Stimulated activated CD4-positive, alpha-beta T cell treated with anti-CD3 and anti-CD28 coated beads, Interleukin-4, amount 100 ng/mL, for 24 hours (primary cell): ENCODE results near the gene STEAP4.
"Not testable (repeated sequence)": the region's sequence is repeated elsewhere in the genome, so short reads cannot be mapped to it uniquely, and the experiment has no call there.

ENCODE experiments used
- DNase-seq: peaks from one replicate; pipeline ENCODE4 v3.0.0-alpha.2; 2020

STEAP4 gene

GRCh38 chr7:88264987-88265386 is 41.7 kb downstream of the STEAP4 start:
- DNase-seq: not testable (repeated sequence)

DNA sequence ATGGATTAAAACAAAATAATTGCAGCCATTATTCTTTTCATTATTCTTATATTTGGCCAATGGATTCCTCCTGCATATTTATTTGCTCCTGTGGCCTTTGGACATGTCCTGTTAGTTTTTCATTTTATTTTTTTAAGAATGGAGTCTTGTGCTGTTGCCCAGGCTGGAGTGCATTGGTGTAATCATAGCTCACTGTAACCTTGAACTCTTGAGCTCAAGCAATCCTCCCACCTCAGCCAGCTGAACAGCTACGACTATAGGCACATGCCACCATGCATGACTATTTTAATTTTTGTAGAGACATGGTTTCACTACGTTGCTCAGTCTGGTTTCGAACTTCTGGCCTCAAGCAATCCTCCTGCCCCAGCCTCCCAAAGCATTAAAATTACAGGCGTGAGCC is 44.1 kb downstream of the STEAP4 start:
- no peak for DNase-seq

DNA sequence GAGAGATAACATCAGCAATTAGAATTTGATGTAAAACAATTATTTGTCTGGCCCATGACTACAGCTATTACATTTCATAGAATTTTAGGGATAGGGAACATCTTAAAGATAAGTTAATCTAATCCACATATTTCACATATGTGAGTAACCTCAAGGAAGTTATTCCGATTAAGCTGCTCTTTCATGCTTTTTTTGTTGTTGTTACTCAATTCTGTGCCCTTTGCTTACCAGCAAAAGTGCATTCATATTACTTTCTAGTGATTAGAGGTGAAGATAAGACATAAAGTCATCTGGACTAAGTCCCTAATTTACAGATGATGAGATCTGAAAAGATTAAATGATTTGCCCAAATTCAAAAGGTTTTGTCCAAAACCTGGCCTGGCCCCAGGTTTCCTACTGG is 46.0 kb downstream of the STEAP4 start:
- DNase-seq: no peak

DNA sequence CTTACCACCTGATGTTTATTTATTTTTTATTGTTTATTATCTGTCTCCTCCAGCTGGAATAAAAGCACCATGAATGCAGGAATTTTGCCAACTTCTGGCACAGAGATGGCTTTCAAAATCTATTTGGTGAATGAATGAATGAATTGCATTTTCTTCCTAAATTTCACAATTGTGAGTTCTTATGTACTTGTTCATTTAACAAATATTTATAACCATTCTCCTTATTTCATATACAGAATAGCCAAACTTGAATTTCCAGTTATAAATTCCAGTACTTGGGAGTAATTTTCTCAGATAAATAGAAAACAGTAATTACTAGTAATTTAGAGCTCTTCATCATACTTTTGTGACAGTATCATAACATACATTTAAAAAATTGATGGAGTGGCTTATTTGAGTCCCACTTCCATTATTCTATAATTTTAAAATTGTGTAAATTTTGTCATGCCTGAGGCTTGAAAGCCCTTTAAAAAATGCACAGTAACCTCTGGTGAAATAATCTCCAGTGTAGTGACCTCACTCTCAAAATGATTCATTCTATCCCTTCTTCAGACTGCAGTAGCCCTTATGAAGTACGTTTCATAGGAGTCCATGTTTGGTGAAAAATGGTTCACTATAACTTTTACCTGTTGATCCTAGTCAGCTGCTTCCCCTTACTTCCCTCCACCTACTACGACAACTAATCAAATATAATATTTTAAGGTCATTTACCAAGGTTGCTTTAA is 46.9 kb downstream of the STEAP4 start:
- DNase-seq: no peak

DNA sequence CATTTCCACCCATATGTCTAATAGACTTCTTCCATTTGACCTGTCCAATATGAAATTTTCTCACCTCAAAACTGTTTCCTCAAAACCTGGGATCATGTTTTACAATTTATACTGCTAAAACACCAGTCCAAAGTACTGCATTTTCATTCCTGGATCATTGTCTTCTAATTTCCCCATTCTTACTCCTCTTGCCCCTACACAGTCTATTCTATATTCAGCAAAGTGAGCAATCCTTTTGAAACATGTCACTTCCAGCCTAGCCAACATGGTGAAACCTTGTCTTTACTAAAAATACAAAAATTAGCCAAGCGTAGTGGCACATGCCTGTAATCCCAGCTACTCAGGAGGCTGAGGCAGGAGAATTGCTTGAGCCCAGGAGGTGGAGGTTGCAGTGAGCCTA is 48.4 kb downstream of the STEAP4 start:
- DNase-seq: not testable (repeated sequence)

- DNase-seq: no peak
These were observed 49.8 kb downstream of the STEAP4 start for GRCh38 chr7:88256906-88257305.

DNA sequence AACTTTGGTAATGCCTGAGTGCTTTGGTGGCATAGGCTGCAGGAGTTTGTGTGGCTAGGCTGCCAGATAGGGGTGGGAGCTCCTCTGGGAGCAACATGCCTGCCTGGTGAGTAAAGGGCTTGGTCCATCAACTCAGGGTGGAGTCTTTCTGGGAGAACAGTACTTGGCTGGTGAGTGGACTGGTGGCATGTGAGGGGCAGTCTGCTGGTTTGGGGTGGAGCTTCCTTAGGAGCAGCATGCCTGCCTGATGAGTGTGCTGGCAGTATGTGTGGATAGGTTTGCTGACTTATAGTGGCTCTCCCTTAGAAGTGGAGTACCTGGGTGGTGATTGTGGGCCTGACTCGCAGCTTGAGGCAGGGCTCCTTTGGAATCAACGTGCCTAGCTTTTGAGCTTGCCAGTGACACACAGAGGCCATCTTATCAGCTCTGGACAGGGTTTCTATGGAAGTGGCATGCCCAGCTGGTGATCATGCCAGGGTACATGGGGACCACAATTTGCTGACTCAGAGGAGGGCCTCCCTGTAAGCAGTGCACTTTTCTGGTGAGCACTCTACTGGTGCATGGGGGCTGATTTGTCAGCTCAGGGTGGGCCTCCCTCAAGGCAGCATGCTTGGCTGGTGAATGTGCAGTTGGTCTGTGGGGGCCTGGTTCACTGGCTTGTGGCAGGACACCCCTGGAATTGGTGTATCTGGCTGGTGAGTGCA is 51.8 kb downstream of the STEAP4 start:
- no peak for DNase-seq

- DNase-seq: no peak
These were observed 53.1 kb downstream of the STEAP4 start for GRCh38 chr7:88253640-88254039.

- DNase-seq: no peak
These were observed 62.4 kb downstream of the STEAP4 start for GRCh38 chr7:88244258-88244657.

DNA sequence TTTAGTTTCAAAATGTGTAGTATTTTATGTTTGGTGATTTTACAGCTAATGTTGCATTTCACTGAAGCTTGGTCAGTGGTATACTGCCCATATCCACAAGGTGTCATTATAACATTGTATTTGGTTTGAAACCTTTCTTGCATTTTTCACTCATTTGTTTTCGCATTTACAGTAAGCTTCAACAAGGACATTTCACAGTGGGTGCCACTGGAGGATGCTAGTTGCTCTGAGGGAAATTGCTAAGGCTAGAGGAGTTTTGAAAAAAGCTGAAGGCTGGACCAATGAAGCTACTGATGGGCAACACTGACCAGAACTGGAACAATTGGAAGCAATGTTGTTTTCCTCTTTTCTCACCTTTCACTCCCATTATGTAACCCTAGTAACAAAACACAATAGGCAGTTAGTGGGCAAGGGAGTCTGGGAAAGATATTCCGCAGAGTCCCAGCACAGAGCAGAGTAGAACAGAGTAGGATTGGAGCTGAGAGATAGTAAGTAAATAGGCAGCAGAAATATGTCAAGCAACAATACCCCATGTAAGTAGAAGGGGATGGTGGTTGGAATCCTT is 63.3 kb downstream of the STEAP4 start:
- no peak for DNase-seq

GRCh38 chr7:88239852-88240251 is 66.8 kb downstream of the STEAP4 start:
- no peak for DNase-seq

- no peak for DNase-seq
These were observed 72.9 kb downstream of the STEAP4 start for GRCh38 chr7:88233828-88234227.

- DNase-seq: no peak
These were observed 76.0 kb downstream of the STEAP4 start for GRCh38 chr7:88230646-88231045.

DNA sequence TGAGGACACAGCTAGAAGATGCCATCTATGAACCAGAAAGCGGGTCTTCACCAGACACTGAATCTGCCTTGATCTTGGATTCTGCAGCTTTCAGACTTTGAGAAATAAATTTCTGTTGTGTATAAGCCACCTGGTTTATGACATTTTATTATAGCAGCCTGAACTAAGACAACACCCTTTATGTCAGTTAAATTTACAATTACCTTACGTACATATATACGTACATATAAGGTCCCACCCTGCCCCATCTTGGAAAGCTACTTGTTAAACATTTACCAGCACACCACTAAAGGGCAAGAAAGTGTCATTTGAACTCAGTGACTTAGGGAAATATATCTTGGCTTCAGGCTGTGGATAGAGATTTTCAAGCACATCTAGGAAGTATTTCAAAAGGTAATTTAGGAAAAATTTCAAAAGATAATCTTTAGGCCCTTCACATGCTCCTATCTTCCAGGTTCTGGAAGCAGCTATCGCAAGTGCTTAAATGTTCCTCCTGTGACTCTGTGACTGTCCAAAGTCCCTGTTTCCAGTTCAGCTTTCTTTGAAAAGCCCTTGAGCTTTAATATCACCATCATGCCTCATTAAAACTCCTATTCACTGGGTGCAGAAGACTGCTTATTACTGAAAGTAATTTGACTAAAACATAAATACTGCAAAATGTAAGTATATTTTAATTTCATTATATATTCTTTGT is 77.2 kb downstream of the STEAP4 start:
- DNase-seq: no peak

DNA sequence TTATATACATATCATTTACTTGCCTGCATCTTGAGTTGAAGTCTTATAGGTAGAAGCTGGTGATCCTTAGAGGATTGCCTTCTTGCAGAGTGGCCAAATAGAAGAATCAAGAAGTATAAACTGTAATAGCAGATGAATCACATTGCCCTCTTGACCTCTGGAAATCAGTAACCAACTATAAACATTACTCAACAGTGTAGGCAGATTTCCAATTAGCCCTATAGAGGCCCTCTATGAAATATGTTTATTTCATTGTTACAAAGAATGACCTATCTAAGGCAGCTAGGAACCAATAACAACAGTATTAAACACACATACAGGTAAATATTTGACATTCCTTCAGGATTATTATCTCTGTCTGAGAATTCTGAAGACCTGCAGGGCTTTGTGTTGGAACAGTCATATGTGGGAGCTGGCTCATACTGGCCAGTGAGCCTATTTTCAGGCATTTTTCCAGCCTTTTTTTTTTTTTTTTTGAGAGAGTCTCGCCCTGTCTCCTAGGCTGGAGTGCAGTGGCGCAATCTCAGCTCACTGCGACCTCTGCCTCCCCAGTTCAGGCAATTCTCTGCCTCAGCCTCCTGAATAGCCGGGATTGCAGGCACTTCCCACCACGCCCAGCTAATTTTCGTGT is 79.7 kb downstream of the STEAP4 start:
- DNase-seq: no peak

DNA sequence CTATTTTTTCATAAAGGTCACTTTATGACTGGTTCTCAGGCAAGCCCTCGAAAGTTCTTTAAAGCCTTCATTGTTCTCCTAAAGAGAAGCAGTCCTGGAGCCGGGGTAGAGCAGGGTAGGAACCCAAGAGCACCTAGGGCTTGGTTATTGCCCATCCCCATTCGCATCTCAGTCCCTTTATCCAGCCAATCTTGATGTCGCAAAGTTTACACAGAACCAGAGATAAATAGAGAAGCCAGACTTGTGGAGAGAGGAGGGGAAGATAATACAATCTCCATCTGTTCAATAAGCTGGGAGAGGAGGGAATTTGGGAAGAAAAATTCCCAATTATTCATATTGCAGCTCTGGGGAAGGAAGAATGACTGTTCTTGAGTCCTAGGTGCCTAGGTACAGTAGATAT is 80.5 kb downstream of the STEAP4 start:
- no peak for DNase-seq

GRCh38 chr7:88224601-88225275 is 82.0 kb downstream of the STEAP4 start:
- no peak for DNase-seq

DNA sequence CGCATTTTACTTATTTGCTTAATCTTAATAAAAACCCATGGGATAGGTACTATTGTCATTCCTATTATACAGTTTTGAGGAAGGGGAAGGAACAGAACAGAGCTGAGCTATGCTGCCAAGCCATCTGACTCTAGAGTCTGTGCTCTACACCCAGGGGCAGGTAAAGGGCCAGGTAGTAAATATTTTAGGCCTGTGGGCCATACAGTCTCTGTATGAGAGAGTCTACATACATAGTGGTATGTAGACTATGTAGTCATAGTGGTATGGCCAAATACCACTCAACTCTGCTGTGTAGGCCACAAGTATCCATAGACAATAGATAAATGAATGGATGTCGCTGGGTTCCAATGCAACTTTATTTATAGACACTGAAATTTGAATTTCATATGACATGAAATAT is 83.4 kb downstream of the STEAP4 start:
- DNase-seq: no peak
